Esophagus (tissue), 2 donors: ENCODE results near the gene SPTAN1. TPM values are rescaled to one million over a fixed set of nuclear protein-coding genes. Genes with fewer than 3 reads are reported as not detected.

ENCODE experiments used
- H3K27ac ChIP-seq, 2 donors: one replicate each; pipeline ENCODE4 v1.5.1; 2013; ENCODE audit warnings: low read depth in 2 of 2, mild to moderate bottlenecking in 2 of 2, inconsistent platforms in 1 of 2, low read length in 1 of 2, moderate library complexity in 1 of 2
- H3K27me3 ChIP-seq, 2 donors: one replicate each; pipeline ENCODE4 v1.6.1; 2013; ENCODE audit warnings: low read length in 2 of 2, control low read depth in 1 of 2, mild to moderate bottlenecking in 1 of 2; ENCODE audit not compliant: insufficient read depth in 2 of 2, control insufficient read depth in 1 of 2
- H3K36me3 ChIP-seq, 2 donors: one replicate each; pipeline ENCODE4 v1.6.1; 2013; ENCODE audit warnings: low read length in 1 of 2; ENCODE audit not compliant: control insufficient read depth in 2 of 2, insufficient read depth in 2 of 2
- H3K4me1 ChIP-seq, 2 donors: one replicate each; pipeline ENCODE4 v1.6.1; 2013; ENCODE audit warnings: low read length in 1 of 2; ENCODE audit not compliant: control insufficient read depth in 2 of 2, insufficient read depth in 2 of 2
- H3K4me3 ChIP-seq, 2 donors: one replicate each; pipeline ENCODE4 v1.5.1; 2013; ENCODE audit warnings: low read length in 2 of 2, mild to moderate bottlenecking in 2 of 2, low read depth in 1 of 2, moderate library complexity in 1 of 2
- H3K9me3 ChIP-seq, 2 donors: one replicate each; pipeline ENCODE4 v1.6.1; 2013; ENCODE audit warnings: mild to moderate bottlenecking in 2 of 2, low read depth in 1 of 2, low read length in 1 of 2, moderate library complexity in 1 of 2; ENCODE audit not compliant: control insufficient read depth in 2 of 2, insufficient read depth in 1 of 2
- WGBS, 2 donors: extraction: QIAGEN DNeasy Blood & Tissue Kit; methylation state at CpG; one replicate each; pipeline ENCODE4 v1.1.7; 2013; 5-methylcytosine and 5-hydroxymethylcytosine counted together
- polyA plus RNA-seq, 2 donors: library from polyadenylated mRNA; stranded (reverse); fragments of 200-250 nt; gene quantifications; one replicate each; pipeline ENCODE4 v1.2.3, GENCODE V29; 2013
- donor health status: healthy with polysubstance abuse.
- donor health status: Bipolar disorder and iron deficiency.

The SPTAN1 gene
- polyA plus RNA-seq, 2 donors, result 101 to 109 TPM

- WGBS, 2 donors, result 63 to 80% methylated on average over 2 of the region's 2 CpGs
- Histone ChIP-seq H3K36me3 (peaks cover 10 to 27% of the 10 kb centered on the region in 2 donors), H3K4me1 (peaks cover 0 to 2% of the 10 kb centered on the region in 2 donors), H3K9me3 (no peaks in the 10 kb centered on the region), H3K4me3 (no peak overlapping the region), H3K27ac (no peak overlapping the region), H3K27me3 (no peaks in the 10 kb centered on the region)
Measured at GRCh38 chr9:128526720-128527119, 25.7 kb upstream of the SPTAN1 start.

- H3K9me3 ChIP-seq, result no peaks in the 10 kb centered on the region
- no peaks in the 10 kb centered on the region for H3K4me1 ChIP-seq
- WGBS, 2 donors, result 82 to 84% methylated on average over 15 of the region's 15 CpGs
- peak overlapping the region in 1 of 2 donors; percentile 24 for H3K27ac ChIP-seq
- no peak overlapping the region for H3K4me3 ChIP-seq
- peaks cover 7 to 28% of the 10 kb centered on the region in 2 donors for H3K36me3 ChIP-seq
- H3K27me3 ChIP-seq, result no peaks in the 10 kb centered on the region
Measured at GRCh38 chr9:128528445-128529160, 23.8 kb upstream of the SPTAN1 start.

- Histone ChIP-seq H3K4me3 (no peak overlapping the region), H3K36me3 (peaks cover 6 to 30% of the 10 kb centered on the region in 2 donors), H3K27me3 (no peaks in the 10 kb centered on the region), H3K27ac (no peak overlapping the region), H3K4me1 (no peaks in the 10 kb centered on the region), H3K9me3 (no peaks in the 10 kb centered on the region)
- WGBS, 2 donors, result 77 to 78% methylated on average over 4 of the region's 4 CpGs
Measured at GRCh38 chr9:128529191-128529590, 23.2 kb upstream of the SPTAN1 start.

- no peak overlapping the region for H3K4me3 ChIP-seq
- peaks cover under 1 to 22% of the 10 kb centered on the region in 2 donors for H3K36me3 ChIP-seq
- H3K27ac ChIP-seq, result no peak overlapping the region
- no peaks in the 10 kb centered on the region for H3K4me1 ChIP-seq
- 91 to 92% methylated on average over 4 of the region's 4 CpGs for WGBS, 2 donors
- H3K27me3 ChIP-seq, result no peaks in the 10 kb centered on the region
- H3K9me3 ChIP-seq, result no peaks in the 10 kb centered on the region
Measured at GRCh38 chr9:128532581-128532980, 19.8 kb upstream of the SPTAN1 start.

- 80 to 87% methylated on average over 3 of the region's 3 CpGs for WGBS, 2 donors
- no peaks in the 10 kb centered on the region for H3K9me3 ChIP-seq
- H3K4me3 ChIP-seq, result no peak overlapping the region
- no peaks in the 10 kb centered on the region for H3K4me1 ChIP-seq
- no peak overlapping the region for H3K27ac ChIP-seq
- no peaks in the 10 kb centered on the region for H3K27me3 ChIP-seq
- H3K36me3 ChIP-seq, result peaks cover 11 to 22% of the 10 kb centered on the region in 2 donors
Measured at GRCh38 chr9:128540634-128541360, 11.6 kb upstream of the SPTAN1 start.

GRCh38 chr9:128546504-128546903, 5.9 kb upstream of the SPTAN1 start:
- Histone ChIP-seq H3K4me3 (no peak overlapping the region), H3K27ac (no peak overlapping the region), H3K36me3 (peaks cover 0 to 3% of the 10 kb centered on the region in 2 donors), H3K4me1 (no peaks in the 10 kb centered on the region), H3K9me3 (no peaks in the 10 kb centered on the region), H3K27me3 (no peaks in the 10 kb centered on the region)
- WGBS, 2 donors, result 73 to 92% methylated on average over 3 of the region's 3 CpGs

GRCh38 chr9:128548876-128549275, 3.5 kb upstream of the SPTAN1 start:
- H3K27me3 ChIP-seq, result no peaks in the 10 kb centered on the region
- H3K27ac ChIP-seq, result no peak overlapping the region
- 90 to 91% methylated on average over 7 of the region's 7 CpGs for WGBS, 2 donors
- no peak overlapping the region for H3K4me3 ChIP-seq
- H3K9me3 ChIP-seq, result no peaks in the 10 kb centered on the region
- H3K4me1 ChIP-seq, result no peaks in the 10 kb centered on the region
- no peaks in the 10 kb centered on the region for H3K36me3 ChIP-seq

- Histone ChIP-seq H3K27ac (peak overlapping the region; percentile 11 to 78), H3K9me3 (no peaks in the 10 kb centered on the region), H3K27me3 (no peaks in the 10 kb centered on the region), H3K4me1 (no peaks in the 10 kb centered on the region), H3K4me3 (no peak overlapping the region), H3K36me3 (no peaks in the 10 kb centered on the region)
- WGBS, 2 donors, result 46 to 66% methylated on average over 2 of the region's 2 CpGs
Measured at GRCh38 chr9:128550226-128550625, 2.2 kb upstream of the SPTAN1 start.

- WGBS, 2 donors, result 44 to 50% methylated on average over 11 of the region's 11 CpGs
- H3K4me3 ChIP-seq, result no peak overlapping the region
- H3K9me3 ChIP-seq, result no peaks in the 10 kb centered on the region
- peak overlapping the region; percentile 78 to 93 for H3K27ac ChIP-seq
- no peaks in the 10 kb centered on the region for H3K36me3 ChIP-seq
- no peaks in the 10 kb centered on the region for H3K27me3 ChIP-seq
- no peaks in the 10 kb centered on the region for H3K4me1 ChIP-seq
Measured at GRCh38 chr9:128550770-128551656, 1.4 kb upstream of the SPTAN1 start.
